Stomach (tissue), 9 donors: ENCODE measurements around the gene CFAP52. TPM values are rescaled to one million over a fixed set of nuclear protein-coding genes. Genes with fewer than 3 reads are reported as not detected.

Experiments
- DNase-seq, 2 donors: peaks; one replicate each; pipeline versions ENCODE4 v3.0.0 to v3.0.0-alpha.2; 2013 to 2019
- H3K27ac ChIP-seq, 5 donors: fragments of 200-600 bp in 4 of 5; sonication (generic) in 4 of 5; one replicate each; pipeline ENCODE4 v1.5.1; 2013 to 2019; ENCODE audit warnings: mild to moderate bottlenecking in 1 of 5, moderate library complexity in 1 of 5
- H3K27me3 ChIP-seq, 3 donors: fragments of 200-600 bp; sonication (generic); one replicate each; pipeline ENCODE4 v1.5.1; 2017 to 2019; ENCODE audit warnings: mixed run types in 1 of 3
- H3K36me3 ChIP-seq, 4 donors: fragments of 200-600 bp; sonication (generic); 1 replicate in 3 of 4; 2 replicates in 1 of 4; pipeline ENCODE4 v1.5.1; 2016 to 2019
- H3K4me1 ChIP-seq, 4 donors: fragments of 200-600 bp; sonication (generic); one replicate each; pipeline ENCODE4 v1.5.1; 2016 to 2019
- H3K4me3 ChIP-seq, 4 donors: fragments of 200-600 bp; sonication (generic) in 3 of 4; one replicate each; pipeline ENCODE4 v1.5.1; 2016 to 2019; ENCODE audit warnings: mild to moderate bottlenecking in 1 of 4
- H3K9me3 ChIP-seq, 4 donors: fragments of 200-600 bp; sonication (generic); one replicate each; pipeline ENCODE4 v1.5.1; 2016 to 2019
- EP300 ChIP-seq: sonication (generic); formaldehyde crosslinking; IDR thresholded peaks from one replicate; pipeline ENCODE4 v1.6.1; 2017; ENCODE audit warnings: antibody characterized with exemption
- POLR2A ChIP-seq, 4 donors: fragments of 450-650 bp; IDR thresholded peaks; one replicate each; pipeline ENCODE4 v1.6.1; 2016; ENCODE audit warnings: antibody characterized with exemption in 4 of 4, control low read depth in 2 of 4, mild to moderate bottlenecking in 1 of 4, moderate library complexity in 1 of 4
- POLR2AphosphoS5 ChIP-seq, 3 donors: sonication (generic); formaldehyde crosslinking; IDR thresholded peaks; one replicate each; pipeline ENCODE4 v1.6.1; 2016; ENCODE audit warnings: antibody characterized with exemption in 3 of 3
- WGBS, 5 donors: extraction: QIAGEN DNeasy Blood & Tissue Kit in 3 of 5; methylation state at CpG; one replicate each; pipeline versions ENCODE4 v1.1.5 to v1.1.7; 2013 to 2018; 5-methylcytosine and 5-hydroxymethylcytosine counted together
- intact Hi-C: fragments of 100-400 bp; cut with DNase I; formaldehyde crosslinking; loops from one replicate; pipeline ENCODE4 v1.15.1; 2023; ENCODE audit warnings: low total_unique reads
- polyA plus RNA-seq, 3 donors: library from polyadenylated mRNA; stranded (reverse); fragments of 200-250 nt; gene quantifications; one replicate each; pipeline ENCODE4 v1.2.3, GENCODE V29; 2013
- total RNA-seq, 5 donors: library from RNA; depleted of rRNA; stranded (reverse); fragments of >200 nt; gene quantifications; one replicate each; pipeline versions ENCODE4 v1.1.0 to v1.2.3, GENCODE V29; 2014 to 2016
- TF ChIP-seq, protein P1 (sequence below), 7 experiments: fragments of 450-650 bp in 4 of 7; fragments of 200-600 bp in 3 of 7; sonication (generic) in 3 of 7; IDR thresholded peaks; one replicate each; pipeline ENCODE4 v1.5.1; 2016 to 2019; ENCODE audit warnings: antibody characterized with exemption in 7 of 7, control low read depth in 2 of 7, mild to moderate bottlenecking in 1 of 7
- donor health status: healthy with polysubstance abuse.
- donor health status: Bipolar disorder and iron deficiency.
- donor health status: healthy.

The CFAP52 gene
- total and polyA plus RNA-seq, 8 donors, result not detected

DNA sequence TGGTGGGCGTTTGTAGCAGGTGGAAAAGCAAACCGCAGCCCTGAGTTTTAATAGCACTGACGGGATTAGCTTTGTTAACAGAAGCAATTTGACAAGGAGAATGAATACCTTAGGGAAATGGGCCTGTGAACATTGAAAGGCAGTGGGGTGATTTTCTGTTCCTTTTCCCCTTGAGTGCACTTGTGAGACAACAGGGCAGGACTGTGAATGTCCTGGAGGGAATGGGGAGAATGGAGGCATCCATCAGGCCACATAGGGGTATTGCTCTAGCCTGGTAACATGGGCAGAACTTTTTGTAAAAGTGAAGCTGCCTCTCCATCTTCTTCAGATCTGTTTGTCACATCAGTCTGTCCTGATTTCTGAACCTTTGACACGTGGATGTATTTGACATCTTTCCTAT is 95.1 kb downstream of the CFAP52 start:
- TF ChIP-seq POLR2A (IDR thresholded peaks at IDR 0.05), result no peak
- TF ChIP-seq EP300, result no peak
- no peak for TF ChIP-seq POLR2AphosphoS5 (IDR thresholded peaks at IDR 0.05)
- Histone ChIP-seq H3K9me3 (no peaks in the 10 kb centered on the region), H3K4me1 (peaks cover 0 to 6% (median 0%) of the 10 kb centered on the region in 4 donors), H3K4me3 (no peak overlapping the region), H3K27me3 (peaks cover 0 to 26% (median 0%) of the 10 kb centered on the region in 3 donors), H3K36me3 (no peaks in the 10 kb centered on the region), H3K27ac (no peak overlapping the region)
- intact Hi-C loops, result no loop called here
- WGBS, 5 donors, result 60 to 76% (median 69%) methylated on average over 4 of the region's 4 CpGs
- no peak for DNase-seq

GRCh38 chr17:9672266-9672665 is 95.8 kb downstream of the CFAP52 start:
- 88 to 94% (median 89%) methylated on average over 8 of the region's 8 CpGs for WGBS, 5 donors
- DNase-seq, result no peak
- no peak overlapping the region for H3K27ac ChIP-seq
- H3K4me3 ChIP-seq, result no peak overlapping the region
- H3K27me3 ChIP-seq, result peaks cover 0 to 26% (median 0%) of the 10 kb centered on the region in 3 donors
- H3K36me3 ChIP-seq, result no peaks in the 10 kb centered on the region
- no peak for TF ChIP-seq POLR2AphosphoS5 (IDR thresholded peaks at IDR 0.05)
- TF ChIP-seq, protein P1, sequence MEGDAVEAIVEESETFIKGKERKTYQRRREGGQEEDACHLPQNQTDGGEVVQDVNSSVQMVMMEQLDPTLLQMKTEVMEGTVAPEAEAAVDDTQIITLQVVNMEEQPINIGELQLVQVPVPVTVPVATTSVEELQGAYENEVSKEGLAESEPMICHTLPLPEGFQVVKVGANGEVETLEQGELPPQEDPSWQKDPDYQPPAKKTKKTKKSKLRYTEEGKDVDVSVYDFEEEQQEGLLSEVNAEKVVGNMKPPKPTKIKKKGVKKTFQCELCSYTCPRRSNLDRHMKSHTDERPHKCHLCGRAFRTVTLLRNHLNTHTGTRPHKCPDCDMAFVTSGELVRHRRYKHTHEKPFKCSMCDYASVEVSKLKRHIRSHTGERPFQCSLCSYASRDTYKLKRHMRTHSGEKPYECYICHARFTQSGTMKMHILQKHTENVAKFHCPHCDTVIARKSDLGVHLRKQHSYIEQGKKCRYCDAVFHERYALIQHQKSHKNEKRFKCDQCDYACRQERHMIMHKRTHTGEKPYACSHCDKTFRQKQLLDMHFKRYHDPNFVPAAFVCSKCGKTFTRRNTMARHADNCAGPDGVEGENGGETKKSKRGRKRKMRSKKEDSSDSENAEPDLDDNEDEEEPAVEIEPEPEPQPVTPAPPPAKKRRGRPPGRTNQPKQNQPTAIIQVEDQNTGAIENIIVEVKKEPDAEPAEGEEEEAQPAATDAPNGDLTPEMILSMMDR (IDR thresholded peaks at IDR 0.05), result no peak
- TF ChIP-seq POLR2A (IDR thresholded peaks at IDR 0.05), result no peak
- TF ChIP-seq EP300, result no peak
- H3K9me3 ChIP-seq, result no peaks in the 10 kb centered on the region
- H3K4me1 ChIP-seq, result peaks cover 0 to 6% (median 0%) of the 10 kb centered on the region in 4 donors
- intact Hi-C loops, result no loop called here

- TF ChIP-seq, protein P1 (IDR thresholded peaks at IDR 0.05), result no peak
- TF ChIP-seq POLR2A (IDR thresholded peaks at IDR 0.05) (no peak), POLR2AphosphoS5 (IDR thresholded peaks at IDR 0.05) (no peak), EP300 (no peak)
- DNase-seq, result no peak
- Histone ChIP-seq H3K27me3 (peaks cover 0 to 26% (median 0%) of the 10 kb centered on the region in 3 donors), H3K27ac (no peak overlapping the region), H3K9me3 (no peaks in the 10 kb centered on the region), H3K36me3 (no peaks in the 10 kb centered on the region), H3K4me3 (no peak overlapping the region), H3K4me1 (peaks cover 0 to 6% (median 0%) of the 10 kb centered on the region in 4 donors)
- 82 to 93% (median 93%) methylated on average over 6 of the region's 6 CpGs for WGBS, 5 donors
- intact Hi-C loops, result no loop called here
These were observed 96.2 kb downstream of the CFAP52 start for GRCh38 chr17:9672691-9673090.

GRCh38 chr17:9676084-9676483 is 99.6 kb downstream of the CFAP52 start:
- peak in 1 of 2 donors; percentile 34 for DNase-seq
- H3K4me3 ChIP-seq, result no peak overlapping the region
- TF ChIP-seq, protein P1 (IDR thresholded peaks at IDR 0.05), result peak in 2 of 7 experiments; percentile 14 to 30
- TF ChIP-seq EP300, result no peak
- WGBS, 5 donors, result 70 to 85% (median 74%) methylated on average over 4 of the region's 4 CpGs
- peaks cover 0 to 15% (median 9%) of the 10 kb centered on the region in 4 donors for H3K9me3 ChIP-seq
- H3K27ac ChIP-seq, result no peak overlapping the region
- no peaks in the 10 kb centered on the region for H3K4me1 ChIP-seq
- peaks cover 0 to 6% (median 3%) of the 10 kb centered on the region in 4 donors for H3K36me3 ChIP-seq
- intact Hi-C loops, result no loop called here
- no peaks in the 10 kb centered on the region for H3K27me3 ChIP-seq

GRCh38 chr17:9676820-9677310 is 100.4 kb downstream of the CFAP52 start:
- intact Hi-C loops, result no loop called here
- no peak for DNase-seq
- 86 to 92% (median 90%) methylated on average over 4 of the region's 4 CpGs for WGBS, 5 donors
- H3K27me3 ChIP-seq, result no peaks in the 10 kb centered on the region
- H3K27ac ChIP-seq, result no peak overlapping the region
- no peaks in the 10 kb centered on the region for H3K4me1 ChIP-seq
- no peak overlapping the region for H3K4me3 ChIP-seq
- TF ChIP-seq POLR2A (IDR thresholded peaks at IDR 0.05), result no peak
- TF ChIP-seq POLR2AphosphoS5 (IDR thresholded peaks at IDR 0.05), result no peak
- peaks cover 0 to 15% (median 9%) of the 10 kb centered on the region in 4 donors for H3K9me3 ChIP-seq
- H3K36me3 ChIP-seq, result peaks cover 0 to 6% (median 3%) of the 10 kb centered on the region in 4 donors
